Panc1 (cell line): ENCODE measurements around the gene MEIOB.

Source experiments
- POLR2AphosphoS5 ChIP-seq: IDR thresholded peaks from 2 replicates; pipeline ENCODE4 v1.6.1; 2012; ENCODE audit warnings: mild to moderate bottlenecking, low read depth, low read length, moderate library complexity
- SIN3A ChIP-seq: IDR thresholded peaks from 2 replicates; pipeline ENCODE4 v1.6.1; 2012; ENCODE audit warnings: low read depth, mild to moderate bottlenecking, low read length, moderate library complexity, borderline replicate concordance; ENCODE audit not compliant: insufficient read depth
- TCF7L2 ChIP-seq: IDR thresholded peaks from 2 replicates; pipeline ENCODE4 v1.6.1; 2011; ENCODE audit warnings: mild to moderate bottlenecking, low read depth, low read length, inconsistent platforms
- TF ChIP-seq, protein P1 (sequence below): fragments of 450-650 bp; IDR thresholded peaks from 2 replicates; pipeline ENCODE4 v1.5.1; 2017; ENCODE audit warnings: mild to moderate bottlenecking

DNA sequence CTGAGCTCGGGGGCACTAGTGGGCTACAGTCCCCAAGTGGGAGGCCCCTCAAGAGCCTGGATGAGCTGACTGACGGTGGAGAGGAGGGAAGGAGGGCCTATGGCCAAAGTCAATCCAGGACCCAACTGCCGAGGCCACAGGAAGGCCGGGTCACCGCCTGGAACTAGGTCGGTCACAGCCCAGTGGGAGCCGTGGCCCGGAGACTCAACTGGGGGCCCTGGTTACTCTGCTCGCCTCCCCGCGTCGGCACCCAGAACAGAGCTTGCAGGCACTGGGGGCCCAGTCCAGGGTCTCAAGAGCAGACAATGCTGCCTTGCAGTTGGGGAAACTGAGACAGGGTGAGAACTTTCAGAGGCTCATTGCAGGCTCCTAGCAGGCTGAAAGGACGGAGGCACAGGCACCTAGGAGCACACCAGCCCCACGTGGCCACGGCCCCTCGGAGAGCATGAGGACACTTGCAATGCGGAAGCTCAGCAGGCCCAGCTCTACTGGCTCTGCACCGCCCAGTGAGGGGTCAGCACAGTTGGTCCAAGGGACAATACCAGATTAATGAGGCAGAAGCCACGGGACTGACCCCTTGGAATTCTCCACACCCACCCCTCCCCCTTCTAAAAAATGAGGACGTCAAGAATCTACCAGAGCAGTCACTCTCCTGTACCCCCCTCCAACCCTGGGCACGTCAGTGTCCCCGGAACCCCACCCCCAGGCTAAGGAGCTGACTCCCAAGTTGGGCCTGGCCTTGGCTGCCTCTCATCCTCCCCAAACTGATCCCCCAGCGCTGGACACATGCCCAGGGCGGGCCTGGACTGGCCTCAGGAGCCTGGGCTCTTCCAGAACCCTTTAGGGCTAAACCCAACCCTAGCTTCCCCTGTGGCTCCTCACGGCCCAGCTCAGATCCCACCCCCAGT lies 44.0 kb upstream of the MEIOB start:
- TF ChIP-seq, protein P1, sequence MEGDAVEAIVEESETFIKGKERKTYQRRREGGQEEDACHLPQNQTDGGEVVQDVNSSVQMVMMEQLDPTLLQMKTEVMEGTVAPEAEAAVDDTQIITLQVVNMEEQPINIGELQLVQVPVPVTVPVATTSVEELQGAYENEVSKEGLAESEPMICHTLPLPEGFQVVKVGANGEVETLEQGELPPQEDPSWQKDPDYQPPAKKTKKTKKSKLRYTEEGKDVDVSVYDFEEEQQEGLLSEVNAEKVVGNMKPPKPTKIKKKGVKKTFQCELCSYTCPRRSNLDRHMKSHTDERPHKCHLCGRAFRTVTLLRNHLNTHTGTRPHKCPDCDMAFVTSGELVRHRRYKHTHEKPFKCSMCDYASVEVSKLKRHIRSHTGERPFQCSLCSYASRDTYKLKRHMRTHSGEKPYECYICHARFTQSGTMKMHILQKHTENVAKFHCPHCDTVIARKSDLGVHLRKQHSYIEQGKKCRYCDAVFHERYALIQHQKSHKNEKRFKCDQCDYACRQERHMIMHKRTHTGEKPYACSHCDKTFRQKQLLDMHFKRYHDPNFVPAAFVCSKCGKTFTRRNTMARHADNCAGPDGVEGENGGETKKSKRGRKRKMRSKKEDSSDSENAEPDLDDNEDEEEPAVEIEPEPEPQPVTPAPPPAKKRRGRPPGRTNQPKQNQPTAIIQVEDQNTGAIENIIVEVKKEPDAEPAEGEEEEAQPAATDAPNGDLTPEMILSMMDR = no peak
- TF ChIP-seq POLR2AphosphoS5 (no peak), SIN3A (no peak), TCF7L2 (no peak)
